Subcutaneous adipose tissue (tissue), 4 donors: ENCODE results near the gene CACNA1G. TPM values are rescaled to one million over a fixed set of nuclear protein-coding genes. Genes with fewer than 3 reads are reported as not detected.

Experiments
- total RNA-seq, 4 donors: library from RNA; depleted of rRNA; stranded (reverse); fragments of >200 nt; gene quantifications; one replicate each; pipeline ENCODE4 v1.1.0, GENCODE V29; 2016
- TF ChIP-seq, protein P1 (sequence below): fragments of 450-650 bp; IDR thresholded peaks from one replicate; pipeline ENCODE4 v1.5.1; 2016; ENCODE audit warnings: low read depth, mild to moderate bottlenecking, control low read depth, antibody characterized with exemption, moderate library complexity

CACNA1G gene
- under 1 TPM in 2 of 4 donors, not detected in 2; 0.17 to 0.44 TPM for total RNA-seq

DNA sequence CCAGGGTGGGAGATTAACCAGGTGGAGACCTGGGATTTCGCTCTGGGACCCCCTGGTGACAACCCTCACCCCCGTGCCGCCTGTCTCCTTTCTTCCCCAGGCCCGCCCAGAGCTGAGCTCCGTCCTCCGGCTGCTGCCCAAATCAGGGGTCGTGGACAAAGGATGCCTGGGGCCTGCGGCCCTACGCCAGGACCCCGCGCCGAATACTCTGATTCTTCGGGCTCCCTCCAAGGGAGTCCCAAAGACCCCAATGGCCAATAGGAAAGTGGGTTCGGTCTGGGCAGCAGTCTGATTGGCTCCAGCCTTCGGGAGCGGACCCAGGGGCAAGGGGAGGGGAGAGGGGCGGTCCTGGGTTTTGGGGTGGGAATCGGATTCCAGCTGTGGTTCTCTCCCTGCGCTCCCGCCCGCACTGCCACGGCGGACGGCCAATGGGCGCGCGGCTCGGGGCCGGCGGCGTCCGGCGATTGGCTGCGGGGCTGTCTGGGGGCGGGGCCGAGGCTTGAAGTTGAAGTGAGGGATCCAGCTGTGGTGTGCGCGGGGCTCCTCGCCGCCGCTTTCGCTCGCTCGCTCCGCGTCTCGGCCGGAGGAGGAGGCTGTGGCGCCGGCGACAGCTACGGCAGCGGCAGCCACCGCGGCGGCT lies at the start of gene CACNA1G:
Gene CACNA1G (plus strand): TSS at position 531 of the 640 bp plus-strand sequence. CDS start 745 bp downstream, outside the sequence.
- TF ChIP-seq, protein P1, sequence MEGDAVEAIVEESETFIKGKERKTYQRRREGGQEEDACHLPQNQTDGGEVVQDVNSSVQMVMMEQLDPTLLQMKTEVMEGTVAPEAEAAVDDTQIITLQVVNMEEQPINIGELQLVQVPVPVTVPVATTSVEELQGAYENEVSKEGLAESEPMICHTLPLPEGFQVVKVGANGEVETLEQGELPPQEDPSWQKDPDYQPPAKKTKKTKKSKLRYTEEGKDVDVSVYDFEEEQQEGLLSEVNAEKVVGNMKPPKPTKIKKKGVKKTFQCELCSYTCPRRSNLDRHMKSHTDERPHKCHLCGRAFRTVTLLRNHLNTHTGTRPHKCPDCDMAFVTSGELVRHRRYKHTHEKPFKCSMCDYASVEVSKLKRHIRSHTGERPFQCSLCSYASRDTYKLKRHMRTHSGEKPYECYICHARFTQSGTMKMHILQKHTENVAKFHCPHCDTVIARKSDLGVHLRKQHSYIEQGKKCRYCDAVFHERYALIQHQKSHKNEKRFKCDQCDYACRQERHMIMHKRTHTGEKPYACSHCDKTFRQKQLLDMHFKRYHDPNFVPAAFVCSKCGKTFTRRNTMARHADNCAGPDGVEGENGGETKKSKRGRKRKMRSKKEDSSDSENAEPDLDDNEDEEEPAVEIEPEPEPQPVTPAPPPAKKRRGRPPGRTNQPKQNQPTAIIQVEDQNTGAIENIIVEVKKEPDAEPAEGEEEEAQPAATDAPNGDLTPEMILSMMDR = no peak

DNA sequence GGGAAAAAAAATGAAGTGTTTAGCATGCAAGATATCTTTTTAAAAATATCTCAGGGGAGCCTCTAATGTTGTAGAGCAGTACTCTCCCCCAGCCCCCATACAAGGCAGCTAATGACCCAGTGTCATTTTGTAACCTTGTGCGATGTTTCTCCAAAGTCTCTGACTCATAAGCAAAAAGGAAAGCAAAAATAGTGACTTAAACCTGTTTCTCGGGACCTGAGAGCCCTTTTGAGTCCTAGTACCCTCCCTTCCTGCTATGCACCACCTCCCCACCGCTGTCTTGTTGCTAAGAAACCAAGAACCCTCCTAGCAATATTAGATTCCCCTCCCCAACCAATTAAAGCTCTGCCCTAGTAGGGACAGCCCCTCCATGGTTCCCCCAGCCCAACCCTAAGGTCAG lies 49.5 kb upstream of the CACNA1G start:
- TF ChIP-seq, protein P1 = no peak

DNA sequence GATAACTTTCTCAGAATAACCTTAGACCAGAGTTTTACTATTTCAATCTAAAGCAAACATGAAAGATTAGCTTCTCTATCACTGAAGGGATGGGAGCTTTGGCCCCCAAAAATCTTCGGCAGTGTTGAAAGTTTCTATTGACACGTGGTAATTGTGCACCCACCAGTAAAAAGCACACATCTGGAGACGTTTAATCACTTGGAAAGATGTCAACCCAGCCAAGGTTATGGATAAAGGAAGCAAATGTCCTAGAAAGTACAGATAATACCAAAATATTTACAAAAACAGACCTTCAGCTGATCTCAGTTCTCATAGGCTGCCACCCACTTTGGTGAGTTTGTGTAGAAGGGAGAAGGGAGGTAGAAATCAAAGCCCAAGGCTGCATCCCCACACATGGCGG lies 47.0 kb upstream of the CACNA1G start:
- TF ChIP-seq, protein P1 = no peak

DNA sequence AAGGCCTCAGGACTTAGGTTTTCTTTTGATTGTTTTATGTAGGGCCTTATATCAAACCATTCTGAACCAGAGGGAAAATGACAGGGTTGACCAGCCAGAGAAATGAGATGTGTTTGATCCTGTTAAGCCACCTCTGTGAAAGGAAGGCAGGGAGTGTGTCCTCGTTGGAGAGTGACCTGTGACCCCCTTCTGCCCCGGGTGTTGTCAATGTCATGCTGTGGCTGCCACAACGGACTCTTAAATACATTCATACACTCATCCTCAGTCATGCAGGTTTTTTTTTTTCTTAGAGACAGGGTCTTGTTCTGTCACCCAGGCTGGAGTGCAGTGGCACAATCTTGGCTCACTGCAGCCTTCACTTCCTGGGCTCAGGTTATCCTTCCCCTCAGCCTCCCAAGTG lies 46.1 kb upstream of the CACNA1G start:
- TF ChIP-seq, protein P1 = no peak

- TF ChIP-seq, protein P1 = no peak
These were observed 45.4 kb upstream of the CACNA1G start for GRCh38 chr17:50514936-50515702.

GRCh38 chr17:50517011-50517410 lies 43.5 kb upstream of the CACNA1G start:
- TF ChIP-seq, protein P1 = no peak
